HUES48 (cell line): ENCODE results near the gene MAP3K14.

Source experiments
- H3K27ac ChIP-seq: one replicate; pipeline ENCODE4 v1.7.0; 2013; ENCODE audit warnings: low read depth, low read length, inconsistent platforms
- H3K27me3 ChIP-seq: 2 replicates; pipeline ENCODE4 v1.6.1; 2013; ENCODE audit warnings: mild to moderate bottlenecking, low read length; ENCODE audit not compliant: control insufficient read depth, insufficient read depth
- H3K36me3 ChIP-seq: 2 replicates; pipeline ENCODE4 v1.6.1; 2013; ENCODE audit warnings: low read length; ENCODE audit not compliant: control insufficient read depth, insufficient read depth
- H3K4me1 ChIP-seq: 2 replicates; pipeline ENCODE4 v1.6.1; 2013; ENCODE audit warnings: mild to moderate bottlenecking, low read length; ENCODE audit not compliant: control insufficient read depth, insufficient read depth
- H3K4me3 ChIP-seq: 2 replicates; pipeline ENCODE4 v1.5.1; 2013; ENCODE audit warnings: mild to moderate bottlenecking, low read depth, low read length
- H3K9ac ChIP-seq: 2 replicates; pipeline ENCODE4 v1.6.1; 2013; ENCODE audit warnings: mild to moderate bottlenecking, low read depth, low read length, moderate library complexity
- H3K9me3 ChIP-seq: 2 replicates; pipeline ENCODE4 v1.6.1; 2013; ENCODE audit warnings: low read length; ENCODE audit not compliant: control insufficient read depth, insufficient read depth

MAP3K14 gene

GRCh38 chr17:45324336-45324735 is 7.5 kb upstream of the MAP3K14 start:
- no peaks in the 10 kb centered on the region for H3K9me3 ChIP-seq
- H3K27ac ChIP-seq = no peak overlapping the region
- H3K4me3 ChIP-seq = no peak overlapping the region
- no peak overlapping the region for H3K9ac ChIP-seq
- H3K4me1 ChIP-seq = no peaks in the 10 kb centered on the region
- H3K27me3 ChIP-seq = no peaks in the 10 kb centered on the region
- H3K36me3 ChIP-seq = no peaks in the 10 kb centered on the region

GRCh38 chr17:45322168-45322567 is 5.3 kb upstream of the MAP3K14 start:
- H3K36me3 ChIP-seq = no peaks in the 10 kb centered on the region
- H3K27me3 ChIP-seq = no peaks in the 10 kb centered on the region
- no peak overlapping the region for H3K27ac ChIP-seq
- H3K4me1 ChIP-seq = peaks cover 6% of the 10 kb centered on the region; the same call in 1 of the 2 replicates
- H3K4me3 ChIP-seq = no peak overlapping the region
- no peak overlapping the region for H3K9ac ChIP-seq
- no peaks in the 10 kb centered on the region for H3K9me3 ChIP-seq

GRCh38 chr17:45320931-45321461 is 4.2 kb upstream of the MAP3K14 start:
- Histone ChIP-seq H3K4me1 (peaks cover 8% of the 10 kb centered on the region; the same call in 1 of the 2 replicates), H3K9ac (no peak overlapping the region), H3K9me3 (no peaks in the 10 kb centered on the region), H3K27ac (no peak overlapping the region), H3K4me3 (no peak overlapping the region), H3K36me3 (no peaks in the 10 kb centered on the region), H3K27me3 (peaks cover under 1% of the 10 kb centered on the region; the same call in 1 of the 2 replicates)

GRCh38 chr17:45320349-45320930 is 3.6 kb upstream of the MAP3K14 start:
- Histone ChIP-seq H3K27ac (no peak overlapping the region), H3K9ac (no peak overlapping the region), H3K36me3 (no peaks in the 10 kb centered on the region), H3K4me1 (peaks cover 13% of the 10 kb centered on the region; the same call in 1 of the 2 replicates), H3K4me3 (no peak overlapping the region), H3K27me3 (peaks cover 6% of the 10 kb centered on the region), H3K9me3 (no peaks in the 10 kb centered on the region)

- no peak overlapping the region for H3K9ac ChIP-seq
- no peak overlapping the region for H3K4me3 ChIP-seq
- H3K27me3 ChIP-seq = peaks cover 9% of the 10 kb centered on the region
- no peaks in the 10 kb centered on the region for H3K9me3 ChIP-seq
- H3K4me1 ChIP-seq = peaks cover 14% of the 10 kb centered on the region; the same call in 1 of the 2 replicates
- H3K27ac ChIP-seq = no peak overlapping the region
- H3K36me3 ChIP-seq = no peaks in the 10 kb centered on the region
These were observed 2.5 kb upstream of the MAP3K14 start for GRCh38 chr17:45319239-45319703.

GRCh38 chr17:45318561-45319230 is 1.9 kb upstream of the MAP3K14 start:
- Histone ChIP-seq H3K9ac (no peak overlapping the region), H3K27me3 (peaks cover 9% of the 10 kb centered on the region), H3K4me1 (peaks cover 14% of the 10 kb centered on the region; the same call in 1 of the 2 replicates), H3K36me3 (no peaks in the 10 kb centered on the region), H3K27ac (no peak overlapping the region), H3K4me3 (no peak overlapping the region), H3K9me3 (no peaks in the 10 kb centered on the region)

- Histone ChIP-seq H3K27ac (peak overlapping the region; percentile 86), H3K4me3 (peak overlapping the region; percentile 74), H3K4me1 (peaks cover 14% of the 10 kb centered on the region; the same call in 1 of the 2 replicates), H3K9ac (peak overlapping the region; percentile 52), H3K9me3 (no peaks in the 10 kb centered on the region), H3K36me3 (no peaks in the 10 kb centered on the region), H3K27me3 (peaks cover 9% of the 10 kb centered on the region)
These were observed 500 bp upstream of the MAP3K14 start for GRCh38 chr17:45317111-45317928.

GRCh38 chr17:45315648-45316433 is 979 bp downstream of the MAP3K14 start:
- H3K27me3 ChIP-seq = peaks cover 9% of the 10 kb centered on the region
- H3K4me3 ChIP-seq = peak overlapping the region; percentile 81
- H3K9me3 ChIP-seq = no peaks in the 10 kb centered on the region
- no peaks in the 10 kb centered on the region for H3K36me3 ChIP-seq
- peaks cover 14% of the 10 kb centered on the region; the same call in 1 of the 2 replicates for H3K4me1 ChIP-seq
- peak overlapping the region; percentile 90 for H3K27ac ChIP-seq
- peak overlapping the region; percentile 60; the same call in 1 of the 2 replicates for H3K9ac ChIP-seq

- Histone ChIP-seq H3K4me1 (peaks cover 14% of the 10 kb centered on the region; the same call in 1 of the 2 replicates), H3K9ac (no peak overlapping the region), H3K36me3 (no peaks in the 10 kb centered on the region), H3K9me3 (no peaks in the 10 kb centered on the region), H3K27ac (no peak overlapping the region), H3K4me3 (peak overlapping the region; percentile 81; the same call in 1 of the 2 replicates), H3K27me3 (peaks cover 9% of the 10 kb centered on the region)
These were observed 1.8 kb downstream of the MAP3K14 start for GRCh38 chr17:45314741-45315647.
